HepG2 (cell line): ENCODE data around the gene CPVL. TPM values are rescaled to one million over a fixed set of nuclear protein-coding genes. Genes with fewer than 3 reads are reported as not detected.

Source experiments
- ATAC-seq: fragments of 200-7000 bp; cut with Tn5 transposase; 3 replicates; pipeline ENCODE4 v1.9.1; 2020; ENCODE audit warnings: mild to moderate bottlenecking, moderate library complexity
- BruUV-seq: library from RNA; stranded (reverse); fragments of 400-500 nt; replicated peaks from 2 replicates; lab custom pipeline; 2021; lab: Mats Ljungman, UMichigan
- CTCF ChIA-PET: fragments of 300-600 bp; formaldehyde crosslinking; extraction: SDS; loops from one replicate; lab custom pipeline; 2021; ENCODE audit warnings: low total read pairs, inconsistent platforms, low intra/inter-chr PET ratio; lab: Yijun Ruan, JAX
- POLR2A ChIA-PET: fragments of 350-600 bp; sonication (Branson Sonifier 250); formaldehyde crosslinking; loops from one replicate; lab custom pipeline; 2020; ENCODE audit warnings: antibody characterized with exemption, inconsistent platforms; lab: Yijun Ruan, JAX
- DNase-seq: peaks from one replicate; pipeline ENCODE4 v3.0.0-alpha.2; 2015; ENCODE audit warnings: low spot score
- FAIRE-seq: peaks from 3 replicates; lab custom pipeline; 2011; peaks lifted over from hg19 to GRCh38; lab: Jason Lieb, UNC
- H2AFZ ChIP-seq: one replicate; pipeline ENCODE4 v1.6.1; 2011; ENCODE audit warnings: low read length, inconsistent platforms
- H3K27ac ChIP-seq: fragments of 300-600 bp; 3 replicates; pipeline ENCODE4 v1.8.0; 2011; ENCODE audit warnings: mixed run types, mild to moderate bottlenecking, mixed read lengths, low read length, inconsistent platforms; ENCODE audit not compliant: insufficient read depth; ENCODE audit errors: extremely low read length
- H3K27me3 ChIP-seq, 2 experiments: fragments of 200-600 bp in 1 of 2; 2 replicates in 1 of 2; 3 replicates in 1 of 2; pipeline versions ENCODE4 v1.6.0 to v1.8.0; 2011; ENCODE audit warnings: low read length in 2 of 2, mild to moderate bottlenecking in 2 of 2, moderate library complexity in 2 of 2, inconsistent platforms in 1 of 2; ENCODE audit not compliant: insufficient read depth in 2 of 2, control insufficient read depth in 1 of 2
- H3K36me3 ChIP-seq, 2 experiments: fragments of 200-600 bp in 1 of 2; replicated peaks in 1 of 2; 2 replicates in 1 of 2; 3 replicates in 1 of 2; pipeline versions ENCODE4 v1.5.1 to v1.8.0; 2011; ENCODE audit warnings: low read length in 2 of 2, inconsistent platforms in 1 of 2; ENCODE audit not compliant: insufficient read depth in 2 of 2, control insufficient read depth in 1 of 2
- H3K4me1 ChIP-seq: 2 replicates; pipeline ENCODE4 v1.5.1; 2012; ENCODE audit warnings: low read length, inconsistent platforms; ENCODE audit not compliant: insufficient read depth
- H3K4me2 ChIP-seq: 2 replicates; pipeline ENCODE4 v1.6.0; 2011; ENCODE audit warnings: low read depth, low read length, inconsistent platforms
- H3K4me3 ChIP-seq, 3 experiments: fragments of 200-600 bp in 1 of 3; sonication (generic), shearing (Covaris generic) in 1 of 3; replicated peaks in 1 of 3; 2 replicates each; pipeline ENCODE4 v1.5.1; 2011 to 2016; ENCODE audit warnings: low read length in 3 of 3, inconsistent platforms in 2 of 3, low read depth in 2 of 3, mild to moderate bottlenecking in 2 of 3, control low read depth in 1 of 3, mixed read lengths in 1 of 3; ENCODE audit not compliant: insufficient read depth in 1 of 3
- H3K79me2 ChIP-seq: one replicate; pipeline ENCODE4 v1.6.1; 2011; ENCODE audit warnings: low read length, inconsistent platforms; ENCODE audit not compliant: insufficient read depth
- H3K9ac ChIP-seq: 2 replicates; pipeline ENCODE4 v1.6.0; 2011; ENCODE audit warnings: mild to moderate bottlenecking, low read depth, low read length, inconsistent platforms; ENCODE audit not compliant: insufficient read depth
- H3K9me3 ChIP-seq: 2 replicates; pipeline ENCODE4 v1.5.1; 2012; ENCODE audit warnings: mild to moderate bottlenecking, low read length
- H4K20me1 ChIP-seq: 2 replicates; pipeline ENCODE4 v1.6.0; 2011; ENCODE audit warnings: inconsistent platforms, mild to moderate bottlenecking, low read length, moderate library complexity; ENCODE audit not compliant: insufficient read depth
- CCDC6 ChIP-seq: sonication (generic); formaldehyde crosslinking; IDR thresholded peaks from 2 replicates; pipeline ENCODE4 v1.8.1; 2022; ENCODE audit warnings: mild to moderate bottlenecking, missing genetic modification reagents, moderate library complexity
- ELF3 ChIP-seq: IDR thresholded peaks from 2 replicates; pipeline ENCODE4 v1.6.1; 2016; ENCODE audit warnings: missing genetic modification reagents, missing compliant biosample characterization
- HMG20B ChIP-seq: conservative IDR thresholded peaks from 2 replicates; pipeline ENCODE4 v1.6.1; 2016; ENCODE audit warnings: missing genetic modification reagents, missing compliant biosample characterization
- HNRNPUL1 ChIP-seq: fragments of 200-400 bp; formaldehyde crosslinking; IDR thresholded peaks from 2 replicates; pipeline ENCODE4 v1.6.1; 2017; ENCODE audit warnings: low read depth, mild to moderate bottlenecking, low read length, moderate library complexity
- NRL ChIP-seq: sonication (generic); formaldehyde crosslinking; IDR thresholded peaks from 2 replicates; pipeline ENCODE4 v1.5.0; 2020; ENCODE audit warnings: missing genetic modification reagents, mild to moderate bottlenecking, moderate library complexity, borderline replicate concordance
- PCBP2 ChIP-seq: fragments of 200-400 bp; formaldehyde crosslinking; optimal IDR thresholded peaks from 2 replicates; pipeline ENCODE3; 2018; ENCODE audit warnings: low read length, low read depth; ENCODE audit not compliant: poor library complexity, severe bottlenecking
- SMYD3 ChIP-seq: sonication (generic); formaldehyde crosslinking; IDR thresholded peaks from 2 replicates; pipeline ENCODE4 v1.8.1; 2023; ENCODE audit warnings: mild to moderate bottlenecking, missing genetic modification reagents
- SUZ12 ChIP-seq: fragments of 150-350 bp; IDR thresholded peaks from 2 replicates; pipeline ENCODE4 v1.6.1; 2014; ENCODE audit warnings: low read depth, low read length
- TIGD3 ChIP-seq: sonication (generic); formaldehyde crosslinking; IDR thresholded peaks from 2 replicates; pipeline ENCODE4 v1.5.1; 2020; ENCODE audit warnings: mild to moderate bottlenecking, missing genetic modification reagents, borderline replicate concordance
- ZNF552 ChIP-seq: sonication (generic); formaldehyde crosslinking; IDR thresholded peaks from 2 replicates; pipeline ENCODE4 v1.9.0; 2022; ENCODE audit warnings: missing genetic modification reagents, mild to moderate bottlenecking, borderline replicate concordance
- WGBS: methylation state at CpG from one replicate; pipeline ENCODE4 v1.1.6; 2017; ENCODE audit warnings: low lambda C conversion rate; 5-methylcytosine and 5-hydroxymethylcytosine counted together
- in situ Hi-C: cut with HindIII; loops from 2 replicates; pipeline ENCODE4 v1.10.0; 2017; ENCODE audit warnings: low pct_unique_long_range_greater_than_20kb; ENCODE audit not compliant: extremely low pct_ligation_motif_present
- intact Hi-C: fragments of 100-400 bp; cut with micrococcal nuclease; formaldehyde crosslinking; loops from one replicate; pipeline ENCODE4 v1.10.0; 2022; ENCODE audit not compliant: unreplicated experiment
- polyA plus RNA-seq, 8 experiments: library from polyadenylated mRNA; depleted of rRNA in 3 of 8; stranded (reverse) in 7 of 8; unstranded in 1 of 8; fragments of >200 nt; fragmentation: Illumina TruSeq in 4 of 8; extraction: Trizol in 4 of 8; gene quantifications; 2 replicates each; pipeline versions ENCODE4 v1.2.1 to v1.2.3, GENCODE V29; 2011 to 2016; ENCODE audit warnings: low read depth in 4 of 8, missing spikeins in 1 of 8, mixed read lengths in 1 of 8; ENCODE audit not compliant: insufficient read depth in 1 of 8
- total RNA-seq, 5 experiments: library from RNA; depleted of rRNA; stranded (reverse); fragments of >200 nt; fragmentation: Illumina TruSeq; extraction: Trizol; gene quantifications; 2 replicates each; pipeline ENCODE4 v1.2.3, GENCODE V29; 2016; ENCODE audit warnings: low read depth in 1 of 5

Gene CPVL
- total and polyA plus RNA-seq, 2 of the 13 experiments (the other 11 are each of a cell fraction or from before 2014, with no cell fraction given) = 59.2 to 294 TPM

- DNase-seq = no peak
- in situ Hi-C loops = loop anchor here (10.0 kb wide), 1 partner anchor 278 kb away; no protein-coding TSS in a partner anchor
Observed at GRCh38 chr7:29126804-29127203, 19.5 kb downstream of the CPVL start.

More at GRCh38 chr7:29126804-29127203, 19.5 kb downstream of the CPVL start:
- intact Hi-C loops = no loop called here
- 96% methylated on average over 3 of the region's 3 CpGs for WGBS
- CTCF ChIA-PET = no interaction called here
- no TSS peak for BruUV-seq
- Histone ChIP-seq H3K9ac (no peak overlapping the region), H3K27me3 (no peaks in the 10 kb centered on the region), H4K20me1 (no peaks in the 10 kb centered on the region)
- ATAC-seq = no peak
- TF ChIP-seq SUZ12 (no peak), HMG20B (no peak), ZNF552 (no peak), PCBP2 (no peak), SMYD3 (CRISPR knock-in tag) (no peak), HNRNPUL1 (no peak), TIGD3 (CRISPR knock-in tag) (no peak), ELF3 (CRISPR knock-in tag) (no peak), NRL (no peak), CCDC6 (CRISPR knock-in tag) (no peak)
- TF ChIP-seq, all 625 proteins: peak for 0
- Histone ChIP-seq H3K4me3 (no peak overlapping the region), H3K9me3 (no peaks in the 10 kb centered on the region), H3K4me1 (peaks cover 32% of the 10 kb centered on the region), H3K4me2 (no peak overlapping the region), H2AFZ (no peak overlapping the region), H3K36me3 (no peaks in the 10 kb centered on the region; a peak in 1 of 5 replicates), H3K27ac (no peak overlapping the region), H3K79me2 (no peaks in the 10 kb centered on the region)
- POLR2A ChIA-PET = interaction anchor here (1.4 to 1.5 kb wide), 2 partner anchors 14 to 19 kb away, joined by 3 read pairs; partner anchors contain the start of gene CPVL
- no peak for FAIRE-seq
